ENCODE measurements around the gene SGCA.

The SGCA gene

GRCh38 chr17:50182783-50183420, 17.1 kb downstream of the SGCA start:
- no peak overlapping the region for H3K4me3 ChIP-seq (ENCODE audit: low read length)
- no peaks in the 10 kb centered on the region for H3K27me3 ChIP-seq (ENCODE audit: insufficient read depth, low read length)
- no peak overlapping the region for H3K27ac ChIP-seq (ENCODE audit: low read length)
- no peak overlapping the region; the same call in 1 of the 2 replicates for H3K9ac ChIP-seq (ENCODE audit: low read depth, low read length)
- H3K4me1 ChIP-seq (ENCODE audit: insufficient read depth, low read length): peaks cover 13% of the 10 kb centered on the region; the same call in 1 of the 2 replicates
- H3K36me3 ChIP-seq (ENCODE audit: insufficient read depth, low read depth, low read length): peaks cover 24% of the 10 kb centered on the region
- no peaks in the 10 kb centered on the region for H3K9me3 ChIP-seq (ENCODE audit: insufficient read depth, low read depth, low read length)

- no peak overlapping the region for H3K27ac ChIP-seq (ENCODE audit: low read length)
- no peak overlapping the region for H3K4me3 ChIP-seq (ENCODE audit: low read length)
- peaks cover 25% of the 10 kb centered on the region for H3K36me3 ChIP-seq (ENCODE audit: insufficient read depth, low read depth, low read length)
- no peaks in the 10 kb centered on the region for H3K27me3 ChIP-seq (ENCODE audit: insufficient read depth, low read length)
- H3K9ac ChIP-seq (ENCODE audit: low read depth, low read length): no peak overlapping the region; the same call in 1 of the 2 replicates
- no peaks in the 10 kb centered on the region for H3K9me3 ChIP-seq (ENCODE audit: insufficient read depth, low read depth, low read length)
- H3K4me1 ChIP-seq (ENCODE audit: insufficient read depth, low read length): peaks cover 11% of the 10 kb centered on the region; the same call in 1 of the 2 replicates
Measured at GRCh38 chr17:50183421-50183994, 17.7 kb downstream of the SGCA start.

- H3K4me3 ChIP-seq (ENCODE audit: low read length): no peak overlapping the region
- no peak overlapping the region for H3K27ac ChIP-seq (ENCODE audit: low read length)
- no peaks in the 10 kb centered on the region for H3K9me3 ChIP-seq (ENCODE audit: insufficient read depth, low read depth, low read length)
- H3K9ac ChIP-seq (ENCODE audit: low read depth, low read length): no peak overlapping the region
- H3K27me3 ChIP-seq (ENCODE audit: insufficient read depth, low read length): no peaks in the 10 kb centered on the region
- peaks cover 31% of the 10 kb centered on the region for H3K36me3 ChIP-seq (ENCODE audit: insufficient read depth, low read depth, low read length)
- peaks cover 8% of the 10 kb centered on the region; the same call in 1 of the 2 replicates for H3K4me1 ChIP-seq (ENCODE audit: insufficient read depth, low read length)
Measured at GRCh38 chr17:50184064-50184463, 18.3 kb downstream of the SGCA start.

GRCh38 chr17:50184611-50185398, 19.0 kb downstream of the SGCA start:
- Histone ChIP-seq H3K27me3 (ENCODE audit: insufficient read depth, low read length) (no peaks in the 10 kb centered on the region), H3K4me3 (ENCODE audit: low read length) (no peak overlapping the region), H3K9me3 (ENCODE audit: insufficient read depth, low read depth, low read length) (no peaks in the 10 kb centered on the region), H3K27ac (ENCODE audit: low read length) (no peak overlapping the region), H3K4me1 (ENCODE audit: insufficient read depth, low read length) (peaks cover 8% of the 10 kb centered on the region; the same call in 1 of the 2 replicates), H3K36me3 (ENCODE audit: insufficient read depth, low read depth, low read length) (peaks cover 38% of the 10 kb centered on the region), H3K9ac (ENCODE audit: low read depth, low read length) (no peak overlapping the region)

- Histone ChIP-seq H3K36me3 (ENCODE audit: insufficient read depth, low read depth, low read length) (peaks cover 42% of the 10 kb centered on the region), H3K4me3 (ENCODE audit: low read length) (no peak overlapping the region), H3K9ac (ENCODE audit: low read depth, low read length) (no peak overlapping the region), H3K9me3 (ENCODE audit: insufficient read depth, low read depth, low read length) (no peaks in the 10 kb centered on the region), H3K27me3 (ENCODE audit: insufficient read depth, low read length) (no peaks in the 10 kb centered on the region), H3K4me1 (ENCODE audit: insufficient read depth, low read length) (peaks cover 8% of the 10 kb centered on the region; the same call in 1 of the 2 replicates), H3K27ac (ENCODE audit: low read length) (no peak overlapping the region)
Measured at GRCh38 chr17:50185631-50186471, 20.0 kb downstream of the SGCA start.

GRCh38 chr17:50186661-50187393, 21.0 kb downstream of the SGCA start:
- H3K36me3 ChIP-seq (ENCODE audit: insufficient read depth, low read depth, low read length): peaks cover 47% of the 10 kb centered on the region
- no peaks in the 10 kb centered on the region for H3K27me3 ChIP-seq (ENCODE audit: insufficient read depth, low read length)

GRCh38 chr17:50187394-50187725, 21.6 kb downstream of the SGCA start:
- peaks cover 52% of the 10 kb centered on the region for H3K36me3 ChIP-seq (ENCODE audit: insufficient read depth, low read depth, low read length)
- no peak overlapping the region for H3K27ac ChIP-seq (ENCODE audit: low read length)
- H3K4me1 ChIP-seq (ENCODE audit: insufficient read depth, low read length): peaks cover 8% of the 10 kb centered on the region; the same call in 1 of the 2 replicates
- no peaks in the 10 kb centered on the region for H3K9me3 ChIP-seq (ENCODE audit: insufficient read depth, low read depth, low read length)
- no peaks in the 10 kb centered on the region for H3K27me3 ChIP-seq (ENCODE audit: insufficient read depth, low read length)
- H3K9ac ChIP-seq (ENCODE audit: low read depth, low read length): no peak overlapping the region
- H3K4me3 ChIP-seq (ENCODE audit: low read length): no peak overlapping the region

More at GRCh38 chr17:50186661-50187393, 21.0 kb downstream of the SGCA start:
- H3K4me1 ChIP-seq (ENCODE audit: insufficient read depth, low read length): peaks cover 8% of the 10 kb centered on the region; the same call in 1 of the 2 replicates
- no peak overlapping the region for H3K27ac ChIP-seq (ENCODE audit: low read length)
- no peak overlapping the region for H3K9ac ChIP-seq (ENCODE audit: low read depth, low read length)
- no peaks in the 10 kb centered on the region for H3K9me3 ChIP-seq (ENCODE audit: insufficient read depth, low read depth, low read length)
- H3K4me3 ChIP-seq (ENCODE audit: low read length): no peak overlapping the region

- H3K4me1 ChIP-seq (ENCODE audit: insufficient read depth, low read length): peaks cover 6% of the 10 kb centered on the region; the same call in 1 of the 2 replicates
- H3K9me3 ChIP-seq (ENCODE audit: insufficient read depth, low read depth, low read length): no peaks in the 10 kb centered on the region
- peaks cover 58% of the 10 kb centered on the region for H3K36me3 ChIP-seq (ENCODE audit: insufficient read depth, low read depth, low read length)
- no peak overlapping the region for H3K27ac ChIP-seq (ENCODE audit: low read length)
- H3K27me3 ChIP-seq (ENCODE audit: insufficient read depth, low read length): no peaks in the 10 kb centered on the region
- H3K4me3 ChIP-seq (ENCODE audit: low read length): no peak overlapping the region
- no peak overlapping the region for H3K9ac ChIP-seq (ENCODE audit: low read depth, low read length)
Measured at GRCh38 chr17:50187751-50188530, 22.1 kb downstream of the SGCA start.

- peaks cover 5% of the 10 kb centered on the region; the same call in 1 of the 2 replicates for H3K4me1 ChIP-seq (ENCODE audit: insufficient read depth, low read length)
- no peak overlapping the region for H3K27ac ChIP-seq (ENCODE audit: low read length)
- H3K9me3 ChIP-seq (ENCODE audit: insufficient read depth, low read depth, low read length): no peaks in the 10 kb centered on the region
- no peaks in the 10 kb centered on the region for H3K27me3 ChIP-seq (ENCODE audit: insufficient read depth, low read length)
- H3K4me3 ChIP-seq (ENCODE audit: low read length): no peak overlapping the region
- no peak overlapping the region for H3K9ac ChIP-seq (ENCODE audit: low read depth, low read length)
- H3K36me3 ChIP-seq (ENCODE audit: insufficient read depth, low read depth, low read length): peaks cover 60% of the 10 kb centered on the region
Measured at GRCh38 chr17:50188531-50188920, 22.7 kb downstream of the SGCA start.

- Histone ChIP-seq H3K27ac (ENCODE audit: low read length) (no peak overlapping the region), H3K9ac (ENCODE audit: low read depth, low read length) (no peak overlapping the region), H3K9me3 (ENCODE audit: insufficient read depth, low read depth, low read length) (no peaks in the 10 kb centered on the region), H3K4me1 (ENCODE audit: insufficient read depth, low read length) (peaks cover 2% of the 10 kb centered on the region; the same call in 1 of the 2 replicates), H3K4me3 (ENCODE audit: low read length) (no peak overlapping the region), H3K36me3 (ENCODE audit: insufficient read depth, low read depth, low read length) (peaks cover 65% of the 10 kb centered on the region), H3K27me3 (ENCODE audit: insufficient read depth, low read length) (no peaks in the 10 kb centered on the region)
Measured at GRCh38 chr17:50188921-50189549, 23.2 kb downstream of the SGCA start.

All from iPS-20b (cell line).